Measurements from ENCODE around the gene NEK10.

The NEK10 gene

DNA sequence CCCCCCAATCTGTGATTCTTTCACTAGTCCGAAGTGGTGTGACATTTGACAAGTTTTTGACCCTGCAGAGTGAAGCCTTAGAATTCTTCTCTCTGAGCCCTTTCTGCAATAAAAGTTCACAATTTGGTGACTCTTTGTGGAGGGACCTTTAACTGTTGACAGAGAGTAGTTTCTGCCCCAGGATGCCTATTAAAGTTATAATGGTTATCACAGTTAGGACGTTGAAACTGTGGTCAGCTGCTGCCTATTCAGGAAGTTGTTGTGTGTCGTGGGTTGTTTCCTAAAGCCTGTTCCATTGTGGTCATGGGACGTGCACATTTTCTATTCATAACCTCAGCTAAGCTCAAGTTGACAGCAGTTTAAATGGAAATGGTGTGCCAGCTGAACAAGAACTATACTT, 274.5 kb downstream of the NEK10 start:
- DNase-seq: no peak

DNA sequence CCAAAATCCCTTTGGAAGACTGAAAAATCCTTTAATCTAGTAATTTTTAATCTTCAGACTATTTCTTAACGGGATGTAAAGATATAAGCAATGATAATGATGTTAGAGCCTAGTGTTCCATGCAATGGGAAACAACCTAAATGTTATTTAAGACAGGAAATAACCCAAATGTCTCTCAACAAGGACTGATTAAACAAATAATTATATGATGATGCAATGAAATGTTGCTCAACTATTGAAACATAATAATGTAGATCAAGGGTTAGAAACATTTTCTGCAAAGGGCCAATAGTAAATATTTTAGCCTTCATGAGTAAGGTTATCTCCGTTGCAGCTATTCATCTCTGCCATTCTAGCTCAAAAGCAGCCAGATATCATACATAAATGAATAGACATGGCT, 275.4 kb downstream of the NEK10 start:
- DNase-seq: no peak

DNA sequence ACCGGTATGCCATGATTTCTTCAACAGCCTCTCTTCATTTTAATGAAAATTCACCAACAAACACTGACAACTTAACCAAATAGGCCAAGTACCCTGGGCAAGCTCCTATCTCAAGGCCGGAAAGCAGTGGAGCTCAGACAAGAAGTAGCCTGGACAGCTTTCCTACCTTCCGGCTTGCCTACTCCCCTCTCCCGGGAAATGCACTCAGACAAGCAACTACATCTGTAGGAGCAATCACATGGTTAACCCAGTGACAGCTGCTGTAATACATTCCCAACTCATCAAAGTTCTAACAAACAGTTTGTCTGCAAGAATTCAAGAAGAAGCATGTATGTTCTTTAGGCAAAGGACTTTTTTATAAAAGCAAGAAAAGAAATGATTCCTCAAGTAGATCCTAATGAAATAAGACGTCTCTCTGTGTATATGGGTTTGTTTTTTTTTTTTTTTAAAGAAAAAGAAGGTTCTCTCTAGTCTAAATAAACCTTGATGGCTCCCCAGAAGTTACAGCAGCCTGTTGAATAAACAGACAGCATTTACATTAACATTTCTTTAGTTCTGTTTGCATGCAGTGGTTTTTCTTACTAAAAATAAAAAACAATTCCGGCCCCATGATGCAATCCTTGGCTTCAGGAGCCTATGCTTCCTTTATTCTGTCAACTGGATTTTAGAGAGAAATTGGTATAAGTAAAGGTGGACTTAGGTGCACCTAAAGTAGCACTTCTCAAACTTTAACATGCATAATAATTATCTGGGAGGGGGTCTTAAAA, 278.7 kb downstream of the NEK10 start:
- no peak for DNase-seq

DNA sequence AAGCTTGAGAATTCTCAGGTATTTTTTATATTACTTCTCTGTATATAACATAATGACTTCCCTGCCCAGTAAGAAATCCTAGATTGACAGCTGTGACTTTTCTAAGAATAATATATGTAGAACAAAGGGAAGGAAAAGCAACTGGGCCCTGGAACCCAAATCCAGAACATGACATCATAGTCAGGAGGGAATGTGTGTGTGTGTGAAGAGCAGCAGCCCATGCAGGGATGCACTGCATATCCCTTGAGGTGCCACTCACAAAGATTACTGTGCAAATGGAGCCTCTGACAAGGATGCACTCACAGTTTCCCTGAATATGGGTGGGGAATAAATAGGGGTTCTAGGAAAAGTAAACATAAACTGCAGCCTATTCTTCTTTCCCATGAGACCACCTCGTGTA, 279.5 kb downstream of the NEK10 start:
- DNase-seq: no peak

DNA sequence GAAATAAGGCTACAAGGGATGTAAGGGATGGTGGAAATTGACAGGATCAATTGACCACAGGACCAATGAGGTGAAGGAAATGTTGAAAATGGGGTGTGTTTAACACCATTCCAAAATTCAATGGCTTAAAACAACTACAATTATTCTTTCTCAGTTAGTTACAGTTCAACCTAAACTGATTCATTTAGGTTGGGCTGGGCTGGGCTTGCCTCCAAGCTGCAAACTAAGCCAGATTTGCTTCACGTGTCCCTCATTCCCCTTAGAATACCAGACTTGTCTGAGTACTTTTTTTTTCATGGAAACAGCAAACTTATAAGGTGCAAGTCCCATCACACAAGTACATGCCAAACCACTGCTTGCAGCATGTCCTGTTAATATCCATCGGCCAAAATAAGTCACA, 280.1 kb downstream of the NEK10 start:
- DNase-seq: no peak

DNA sequence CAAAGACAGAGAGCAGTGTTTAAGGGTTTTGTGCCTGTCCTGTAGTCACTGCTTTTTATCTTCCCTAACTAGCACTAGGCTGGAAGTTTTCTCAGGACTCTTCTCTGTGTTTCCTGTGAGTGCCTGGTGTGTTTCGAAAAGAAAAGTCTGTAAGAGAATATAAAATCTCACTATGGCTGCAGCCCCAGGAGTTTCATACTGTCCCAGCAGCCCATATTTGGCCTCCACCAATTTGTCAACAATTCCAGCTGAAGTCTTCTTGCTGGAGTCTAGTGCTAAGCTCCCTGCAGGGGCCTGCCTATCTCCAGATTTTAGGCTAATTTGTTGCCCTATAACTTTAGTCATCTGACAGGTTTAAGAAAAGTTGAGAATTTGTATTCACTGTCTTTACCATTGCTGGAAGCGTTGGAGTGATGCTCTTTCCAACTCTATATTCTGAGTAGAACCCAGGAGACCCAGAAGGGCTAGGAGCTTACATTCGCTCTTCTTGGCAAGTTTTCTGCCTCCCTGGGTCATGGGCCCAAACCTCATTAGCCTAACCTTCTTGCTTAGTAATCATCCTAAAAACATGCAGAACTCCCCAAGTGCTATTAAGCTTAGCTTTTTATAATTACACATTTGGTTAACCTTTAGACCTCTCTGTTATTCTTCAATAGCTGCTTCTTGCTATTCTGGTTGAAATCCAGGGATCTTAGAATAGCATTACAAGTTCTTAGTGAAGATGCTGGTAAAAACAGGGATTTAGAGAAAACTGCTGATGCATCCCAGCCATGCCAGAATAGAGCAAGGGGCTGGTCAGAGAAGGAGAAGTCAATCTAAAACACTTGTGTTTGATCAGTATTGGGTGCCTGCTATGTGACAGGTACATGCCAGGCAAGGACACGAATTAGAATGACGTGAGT, 283.1 kb downstream of the NEK10 start:
- DNase-seq: no peak

DNA sequence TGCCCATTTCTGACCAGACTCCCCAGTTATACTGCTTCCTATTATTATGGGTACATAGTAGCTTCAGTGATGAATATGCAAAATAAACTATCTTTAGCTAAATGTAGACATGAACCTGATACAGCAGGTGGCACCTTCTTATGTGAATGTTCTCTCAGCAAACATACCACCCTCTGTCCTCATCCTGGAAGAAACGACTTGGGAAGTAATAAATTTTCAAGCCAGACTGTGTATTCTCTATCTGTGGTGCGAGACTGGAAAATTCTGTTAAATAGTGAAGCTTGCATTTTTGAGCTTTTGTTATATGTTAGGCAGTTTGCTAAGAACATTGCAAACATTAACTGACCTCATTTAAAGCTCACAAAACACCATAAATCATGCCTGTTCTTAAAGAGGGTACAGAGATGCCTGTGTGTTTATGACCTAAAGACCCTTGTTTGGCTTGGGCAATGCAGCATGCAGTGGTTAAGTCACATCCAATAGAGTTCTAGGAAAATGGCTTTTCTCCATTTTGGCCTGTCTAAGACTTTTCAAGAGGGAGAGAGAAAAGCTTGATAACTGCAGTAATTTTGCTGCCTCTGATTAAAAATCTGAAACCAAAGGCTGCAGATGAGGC, 287.1 kb downstream of the NEK10 start:
- no peak for DNase-seq

DNA sequence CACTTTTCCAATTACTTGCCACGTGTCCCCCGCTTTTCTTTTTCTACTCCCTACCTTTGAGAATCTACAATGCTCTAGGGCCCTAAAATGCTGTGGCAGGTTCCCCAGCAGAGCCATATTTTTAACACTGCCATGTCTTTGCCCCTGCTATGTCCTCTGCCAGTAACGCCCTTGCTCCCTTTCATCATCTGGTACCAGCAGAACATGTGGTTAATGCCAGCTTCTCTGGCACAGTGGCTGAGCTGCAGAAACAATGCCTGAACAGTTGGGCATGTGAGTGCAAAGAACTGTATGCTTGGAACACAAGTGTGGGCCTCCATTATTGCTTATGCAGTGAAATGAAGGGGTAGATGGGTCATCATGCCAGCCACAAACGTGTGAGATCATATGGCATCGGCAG, 287.6 kb downstream of the NEK10 start:
- no peak for DNase-seq

DNA sequence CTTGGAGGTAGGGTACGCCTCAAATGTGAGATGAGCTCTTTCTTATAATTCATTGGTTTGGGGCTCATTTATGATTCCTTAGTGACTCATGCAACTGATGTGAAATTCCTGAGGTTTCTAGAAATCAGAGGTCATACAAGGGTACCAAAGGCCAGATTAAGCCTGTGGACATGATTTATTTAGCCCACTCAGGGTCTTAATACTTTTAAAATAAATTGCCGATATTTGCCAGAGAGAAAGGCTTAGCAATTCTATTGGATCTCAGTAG, 289.0 kb downstream of the NEK10 start:
- no peak for DNase-seq

DNA sequence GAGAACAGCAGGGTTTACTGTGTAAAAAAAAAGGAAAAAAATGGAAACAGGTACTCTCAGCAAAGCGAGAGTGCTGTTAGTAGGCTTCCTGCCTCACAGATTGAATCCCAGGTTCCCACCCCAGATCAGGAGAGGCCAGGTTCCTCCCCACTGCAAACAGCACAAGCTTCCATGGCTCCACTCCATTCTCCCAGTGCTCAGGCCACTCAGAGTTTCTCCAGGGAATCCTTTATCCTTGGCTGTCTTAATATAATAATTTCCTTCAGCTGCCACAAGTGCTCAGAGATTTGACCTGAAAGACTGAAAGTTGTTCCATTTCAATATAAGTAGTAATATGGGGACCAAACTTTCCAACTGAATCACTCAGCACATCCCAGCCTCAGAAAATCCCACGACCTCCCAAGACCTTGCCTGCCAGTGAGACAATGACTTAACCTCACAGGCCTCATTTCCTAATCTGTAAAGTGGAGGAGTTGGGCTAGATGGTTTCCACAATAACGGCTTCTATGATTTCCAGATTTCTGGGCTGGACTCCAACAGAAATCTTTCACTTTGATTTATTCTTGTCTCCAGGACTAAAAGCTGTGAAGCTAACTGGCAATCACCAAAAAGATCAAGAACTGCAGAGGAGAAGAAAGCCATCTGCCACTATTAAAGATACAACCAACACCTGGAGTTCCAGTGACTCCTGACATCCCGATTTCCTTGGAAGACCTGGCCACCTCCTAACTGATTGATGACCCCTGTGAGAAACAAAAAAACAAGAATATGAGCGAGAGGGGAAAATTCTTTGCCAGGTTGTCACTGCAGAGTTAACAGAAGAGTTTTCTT, 289.5 kb downstream of the NEK10 start:
- no peak for DNase-seq

DNA sequence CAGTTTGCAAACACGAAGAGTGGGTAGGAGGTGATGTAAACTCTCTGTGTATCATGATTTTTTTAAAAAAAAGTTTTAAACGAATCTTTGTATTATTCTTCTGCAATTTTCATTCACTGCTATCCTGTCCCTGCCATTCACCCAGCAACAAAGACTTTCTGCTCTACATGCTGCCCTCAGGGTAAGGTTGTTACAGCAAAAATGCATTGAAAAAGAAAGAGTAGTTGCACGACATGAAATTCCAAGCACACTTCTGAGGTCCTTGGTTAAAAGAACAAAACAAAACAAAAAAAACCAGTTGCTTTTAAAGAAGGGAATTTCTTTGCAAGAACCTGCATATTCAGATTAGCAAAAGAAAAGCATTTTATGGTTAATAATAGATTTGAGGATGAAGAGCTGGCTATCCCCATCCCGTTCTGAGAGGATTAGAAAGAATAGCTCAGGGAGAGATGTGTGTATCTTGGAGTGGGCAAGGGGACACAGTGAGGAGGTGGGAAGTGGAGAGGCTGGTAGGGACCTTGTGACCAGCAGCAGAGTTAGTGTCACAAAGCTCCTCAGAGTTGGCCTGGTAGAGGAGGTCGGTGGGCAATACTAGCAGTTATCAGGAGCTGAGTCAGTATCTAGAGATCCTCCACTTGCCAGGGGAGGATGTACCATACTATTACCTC, 290.8 kb downstream of the NEK10 start:
- DNase-seq: no peak

DNA sequence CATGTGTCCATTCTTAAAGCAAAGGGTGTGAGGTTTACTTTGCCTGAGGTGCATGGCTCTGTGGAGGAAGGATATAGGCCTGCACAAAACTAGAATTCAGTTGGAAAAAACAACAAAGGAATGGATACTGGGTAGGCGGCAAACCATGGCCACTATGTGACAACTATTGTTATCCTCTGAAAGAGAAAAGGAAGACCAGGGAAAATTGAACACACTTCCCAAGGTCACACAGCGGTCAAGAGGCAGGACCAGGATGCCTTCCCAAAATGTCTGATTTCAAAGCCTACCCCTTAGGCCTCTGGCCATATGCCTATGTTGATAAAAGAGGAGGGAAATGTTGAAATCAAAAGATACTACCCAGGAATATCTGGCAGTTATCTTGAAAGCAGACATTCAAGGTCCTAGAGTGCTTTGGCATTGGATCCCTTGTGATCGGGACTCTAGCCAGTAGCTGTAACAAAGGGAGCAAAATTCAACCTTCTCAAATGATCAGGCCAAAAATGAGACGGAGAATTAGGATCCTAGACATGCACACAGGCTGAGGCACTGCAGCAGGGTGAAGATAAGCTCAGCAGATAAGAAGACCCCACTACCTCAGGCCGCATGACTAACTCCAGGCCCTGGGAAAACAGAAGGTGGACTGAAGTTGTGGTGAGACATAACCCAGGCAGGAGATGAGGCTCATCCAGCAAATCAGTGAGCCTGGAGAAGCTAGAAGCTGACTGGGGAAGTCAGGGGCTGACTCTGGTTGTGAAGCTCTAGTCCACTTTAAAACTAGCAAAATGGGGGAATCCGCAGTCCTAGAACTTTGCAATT, 292.2 kb downstream of the NEK10 start:
- no peak for DNase-seq

DNA sequence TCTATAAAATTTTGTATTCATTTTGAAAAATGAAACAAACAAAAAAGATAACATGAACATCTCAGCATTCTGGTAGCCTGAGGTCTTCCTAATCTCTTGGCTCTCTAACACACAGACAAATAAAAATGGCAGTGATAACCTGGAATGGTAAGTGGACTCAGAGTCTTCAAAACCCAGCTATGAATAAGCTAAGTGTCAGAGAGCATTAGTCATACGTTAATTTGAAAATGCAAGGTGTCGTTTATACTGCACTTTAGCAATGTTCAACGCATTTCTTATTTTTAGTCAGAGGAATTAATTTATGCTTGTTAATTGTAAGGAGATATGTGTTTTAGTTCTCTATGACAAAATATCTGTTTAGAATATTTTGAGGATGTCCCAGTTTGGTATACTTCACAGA, 294.3 kb downstream of the NEK10 start:
- DNase-seq: no peak

DNA sequence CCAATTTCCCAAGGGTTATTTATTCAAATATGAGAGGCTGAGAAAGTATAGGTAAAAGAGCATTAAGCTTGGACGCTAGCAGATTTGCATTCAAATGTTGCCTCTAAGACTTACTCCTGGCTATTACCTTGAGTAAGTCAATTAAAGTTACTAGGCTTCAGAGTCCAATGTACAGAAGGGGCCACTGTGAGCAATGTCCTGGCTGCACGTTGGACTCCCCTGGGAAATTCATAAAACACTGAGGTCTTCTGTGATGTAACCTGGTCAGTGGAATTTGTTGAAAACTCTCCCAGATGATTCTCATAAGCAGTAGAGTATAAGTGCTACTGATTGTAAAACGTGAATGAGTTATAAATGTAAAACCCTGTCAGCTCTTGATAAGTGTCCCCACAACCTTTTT, 295.3 kb downstream of the NEK10 start:
- DNase-seq: no peak

DNA sequence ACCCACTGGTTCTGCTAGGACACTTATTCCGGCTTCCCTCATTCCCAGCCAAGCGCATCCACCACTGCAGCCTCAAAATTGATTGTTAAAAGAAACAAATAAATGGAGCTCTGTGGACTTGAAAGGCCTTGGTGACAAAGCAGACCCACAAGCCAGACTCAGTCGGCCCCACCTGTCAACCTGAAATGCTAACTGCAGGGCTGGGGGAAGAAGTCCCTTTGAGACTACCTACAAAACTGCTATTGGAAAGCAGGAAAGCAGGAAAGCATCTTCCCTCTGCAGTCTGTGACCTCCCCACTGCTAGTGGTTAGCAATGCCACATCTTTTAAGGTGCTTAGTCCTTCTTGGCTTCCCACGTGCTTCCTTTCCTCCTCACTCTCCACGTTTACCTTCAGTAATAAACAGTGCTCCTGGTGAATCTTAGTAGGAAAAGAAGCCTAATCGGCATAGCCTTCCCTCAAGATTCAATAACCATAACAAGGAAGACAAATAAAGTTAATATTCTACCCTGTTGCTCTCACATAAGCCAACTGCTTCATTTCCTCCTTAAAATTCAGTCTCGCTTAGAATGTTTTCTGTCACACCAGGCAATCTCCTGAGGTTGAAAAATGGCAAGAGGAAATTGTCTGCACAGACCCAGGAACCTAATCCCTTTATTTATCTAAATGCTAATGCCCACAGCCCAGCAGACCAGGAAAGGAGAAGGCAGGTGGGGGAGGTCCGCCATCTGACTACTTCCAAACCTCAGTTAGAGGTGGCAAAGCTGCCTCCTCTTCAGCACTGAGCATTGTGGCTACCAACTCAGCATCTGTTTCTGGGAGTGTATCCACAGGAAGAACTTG, 296.2 kb downstream of the NEK10 start:
- DNase-seq: no peak

DNA sequence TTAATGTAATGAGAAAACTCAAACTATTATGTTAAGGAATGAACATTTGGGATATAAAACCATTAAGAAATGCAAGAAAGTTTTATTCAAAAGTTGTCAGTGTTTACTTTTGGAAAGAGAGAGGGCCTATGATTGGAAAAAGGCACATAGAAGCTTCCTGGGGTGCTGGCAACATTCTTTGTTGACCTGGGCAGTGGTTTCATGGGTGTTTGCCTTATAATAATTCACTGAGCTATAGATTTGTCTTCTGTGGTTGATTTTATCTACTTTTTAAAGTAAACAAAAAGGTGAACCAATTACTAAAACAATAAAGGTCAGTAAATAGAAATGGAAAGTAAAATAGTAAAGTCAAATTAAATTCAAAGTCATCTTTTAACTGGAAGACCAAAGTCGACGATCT, 308.8 kb downstream of the NEK10 start:
- DNase-seq: no peak

Data from CD4-positive, alpha-beta T cell treated with Interleukin-1 beta for 1 hour (primary cell).